Posterior vena cava (tissue), 2 donors: ENCODE data around the gene RGS7. TPM values are rescaled to one million over a fixed set of nuclear protein-coding genes. Genes with fewer than 3 reads are reported as not detected.

Experiments used
- DNase-seq: peaks from one replicate; pipeline ENCODE4 v3.0.0-alpha.2; 2020; ENCODE audit warnings: low spot score
- intact Hi-C, 2 donors: fragments of 100-400 bp; cut with DNase I; formaldehyde crosslinking; loops; one replicate each; pipeline versions ENCODE4 v1.14.1 to v1.14.2; 2022 to 2023
- long read RNA-seq, 2 donors: library from polyadenylated mRNA; unstranded; transcript quantifications; one replicate each; pipeline ENCODE4 v2.0.0, GENCODE V29; 2020 to 2021
- total RNA-seq, 2 donors: library from RNA; stranded (reverse); fragmentation: NEBNext Ultra II Directional; extraction: Animal tissue kit (Norgen Biotek cat#: 25700); gene quantifications; one replicate each; pipeline ENCODE4 v1.2.1, GENCODE V29; 2021
- donor health status: DM: yes; HTN: yes; CAD: no.
- donor health status: DM: yes; HTN: yes; CAD: no.

Gene RGS7
- total RNA-seq = not detected
- long read RNA-seq, donor 1 = 0 reads
- long read RNA-seq, donor 2 = 0 reads

DNA sequence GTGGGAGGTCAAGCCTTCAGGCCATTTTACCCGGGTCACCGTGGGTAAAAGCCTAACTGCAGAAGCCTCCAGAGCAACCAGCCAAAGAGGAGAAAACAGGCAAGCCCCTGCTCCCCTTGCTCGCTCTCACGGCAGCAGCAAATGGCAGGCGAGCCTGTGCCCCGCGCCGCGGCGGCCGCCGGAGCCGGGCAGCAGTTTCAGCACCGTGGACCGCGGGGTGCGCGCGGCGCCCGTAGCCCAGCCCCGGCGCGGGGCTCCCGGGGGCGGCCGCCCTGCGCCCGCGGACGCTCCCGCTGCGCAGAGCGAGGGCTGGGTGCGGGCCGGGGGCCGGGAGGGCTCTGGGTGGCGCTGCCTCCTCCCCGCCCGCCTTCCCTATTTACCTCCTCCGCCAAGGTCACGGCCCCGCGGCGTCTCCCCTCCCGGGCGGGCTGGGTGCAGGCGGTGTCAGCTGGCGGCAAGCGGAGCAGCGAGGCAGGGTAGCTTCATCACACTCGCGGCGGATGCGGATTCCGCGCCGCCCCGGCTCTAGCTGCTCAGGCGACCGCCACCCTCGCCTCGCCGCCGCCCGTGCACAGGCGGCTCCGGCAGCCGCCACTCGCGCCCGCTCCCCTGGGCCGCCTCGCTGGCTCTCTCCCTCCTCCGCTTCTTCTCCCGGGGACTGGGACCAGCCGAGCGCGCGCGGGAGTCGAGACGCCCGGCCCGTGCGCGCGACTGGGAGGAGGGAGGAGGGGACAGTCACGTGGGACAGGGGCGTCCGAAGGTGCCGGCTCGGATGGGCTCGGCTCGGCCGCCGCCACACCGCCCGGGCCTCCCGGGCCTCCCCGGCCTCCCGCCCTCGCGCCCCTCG, at the start of gene RGS7:
TSS of gene RGS7 (minus strand) at position 687 of the 847 bp plus-strand sequence.
- DNase-seq = no peak
- intact Hi-C loops = no loop called here

DNA sequence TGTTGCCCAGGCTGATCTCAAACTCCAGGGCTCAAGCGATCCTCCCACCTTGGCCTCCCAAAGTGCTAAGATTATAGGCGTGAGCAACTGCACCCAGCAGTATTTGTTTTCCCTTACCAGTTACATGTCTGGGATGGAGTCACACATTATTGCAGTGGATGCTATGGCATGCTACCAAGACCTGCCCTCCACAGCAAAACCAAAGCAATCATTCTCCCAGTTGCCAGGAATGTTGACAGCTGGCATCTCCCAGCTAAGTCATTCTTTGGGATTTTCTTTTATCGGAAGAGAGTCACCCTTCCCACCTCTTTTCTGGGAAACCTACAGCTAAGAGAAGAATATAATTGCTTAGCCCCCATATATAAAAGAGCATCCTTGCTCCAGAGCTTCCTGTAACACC, 49.4 kb upstream of the RGS7 start:
- intact Hi-C loops = no loop called here
- no peak for DNase-seq

DNA sequence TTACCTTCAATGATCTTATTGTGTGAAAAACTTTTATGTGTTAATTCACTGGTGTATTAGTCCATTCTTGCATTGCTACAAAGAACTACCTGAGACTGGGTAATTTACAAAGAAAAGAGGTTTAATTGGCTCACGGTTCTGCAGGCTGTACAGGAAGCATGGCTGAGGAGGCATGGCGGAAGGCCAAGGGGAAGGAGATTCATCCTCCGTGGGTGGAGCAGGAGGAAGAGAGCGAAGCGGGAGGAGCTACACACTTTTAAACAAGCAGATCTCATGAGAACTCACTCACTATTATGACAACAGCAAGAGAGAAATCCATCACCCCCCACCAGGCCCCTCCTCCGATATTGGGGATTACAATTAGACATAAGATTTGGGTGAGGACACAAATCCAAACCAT, 44.2 kb upstream of the RGS7 start:
- intact Hi-C loops = no loop called here
- no peak for DNase-seq

DNA sequence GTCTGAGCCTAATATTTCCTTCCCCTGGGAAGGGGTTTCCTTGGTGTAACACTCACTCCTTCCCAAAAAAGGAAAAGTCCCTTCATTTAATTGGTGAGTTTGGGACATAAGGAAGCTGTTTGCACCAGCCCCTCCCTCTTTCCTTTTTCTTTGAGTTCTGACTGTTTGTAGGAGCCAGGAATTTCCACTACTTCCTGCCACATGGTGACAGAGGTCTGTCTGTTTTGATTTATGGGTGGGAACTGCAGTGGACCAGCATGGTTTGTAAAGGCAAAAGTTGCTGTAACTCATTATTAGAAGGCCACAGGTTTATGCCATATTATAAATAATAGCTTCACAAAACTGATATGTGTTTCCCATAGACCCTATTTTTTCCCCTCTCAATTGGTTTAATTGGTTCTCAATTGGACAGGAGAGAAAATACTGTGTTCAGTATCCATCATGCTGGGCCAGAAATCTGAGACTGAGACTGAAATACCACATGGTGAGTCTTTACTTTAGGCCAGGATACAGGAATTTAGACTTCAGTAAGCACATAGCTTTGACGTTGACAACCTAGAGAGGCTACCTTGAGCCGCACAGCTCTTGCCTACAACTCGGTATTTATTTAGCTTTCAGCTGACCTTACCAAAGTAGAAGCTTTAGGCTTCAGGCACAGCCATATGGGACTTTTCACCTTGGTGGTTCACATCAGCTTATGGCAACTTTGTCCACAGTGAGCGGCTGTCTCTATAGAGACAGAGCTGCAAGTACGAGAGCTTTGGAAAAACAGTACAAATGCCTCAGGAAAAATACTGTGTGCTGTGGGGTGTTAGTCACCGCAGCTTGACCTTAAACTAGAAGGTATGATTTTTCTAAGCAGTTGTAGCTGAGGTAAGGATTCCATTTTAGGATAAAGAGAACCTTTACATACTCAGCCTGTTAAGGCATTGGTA, 40.0 kb upstream of the RGS7 start:
- intact Hi-C loops = no loop called here
- DNase-seq = no peak

DNA sequence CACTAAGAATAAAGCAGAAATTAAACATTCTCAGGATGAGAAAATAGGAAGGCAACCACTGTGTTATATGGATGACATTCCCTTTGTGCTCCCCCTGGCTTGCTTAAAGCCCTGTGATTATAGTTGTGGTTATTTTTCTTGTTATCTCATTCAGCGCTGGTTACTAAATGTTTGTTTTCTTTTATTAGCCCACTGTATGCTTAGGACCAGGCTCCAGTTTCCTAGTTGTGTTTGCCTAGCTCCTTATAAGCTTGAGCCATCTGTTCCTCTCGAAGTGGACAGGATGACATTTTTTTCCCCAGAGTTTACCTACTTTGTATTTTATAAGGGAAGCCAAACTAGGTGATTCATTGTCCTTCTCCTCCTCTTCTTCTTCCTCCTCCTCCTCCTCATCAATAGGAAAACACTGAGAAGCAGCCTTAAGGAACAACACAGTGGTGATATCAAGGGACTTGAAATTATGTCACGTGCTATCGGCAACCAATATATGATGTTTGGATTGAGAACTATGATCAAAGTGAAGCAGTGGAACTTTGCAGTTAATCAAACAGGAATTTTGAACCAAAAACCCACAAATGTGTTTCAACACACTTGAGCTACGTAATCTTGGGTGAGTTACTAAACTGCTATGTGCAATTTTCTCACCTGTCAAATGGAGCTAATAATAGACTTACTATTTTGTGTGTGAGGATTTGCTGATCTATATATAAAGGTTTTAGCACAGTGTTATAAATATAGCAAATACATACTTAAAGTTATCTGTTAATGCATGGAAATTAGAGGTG, 35.1 kb upstream of the RGS7 start:
- intact Hi-C loops = no loop called here
- DNase-seq = no peak

DNA sequence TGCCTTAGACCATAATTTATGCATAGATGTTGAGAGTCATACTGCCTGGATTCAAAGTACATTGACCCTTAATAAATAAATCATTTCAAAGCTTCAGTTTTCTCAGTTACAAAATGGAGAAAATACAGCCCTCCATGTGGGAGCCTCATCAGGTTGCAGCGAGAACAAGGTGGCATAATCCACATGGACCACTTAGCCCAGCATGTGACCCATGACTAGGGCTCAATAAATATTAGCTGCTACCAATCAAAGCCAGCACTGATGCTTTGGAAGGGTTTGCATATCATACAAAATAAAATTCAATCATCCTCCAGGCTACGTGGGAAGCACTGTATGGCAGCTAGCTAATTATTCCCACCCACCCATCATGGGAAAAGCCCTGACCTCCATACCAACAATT, 33.5 kb upstream of the RGS7 start:
- intact Hi-C loops = no loop called here
- no peak for DNase-seq

DNA sequence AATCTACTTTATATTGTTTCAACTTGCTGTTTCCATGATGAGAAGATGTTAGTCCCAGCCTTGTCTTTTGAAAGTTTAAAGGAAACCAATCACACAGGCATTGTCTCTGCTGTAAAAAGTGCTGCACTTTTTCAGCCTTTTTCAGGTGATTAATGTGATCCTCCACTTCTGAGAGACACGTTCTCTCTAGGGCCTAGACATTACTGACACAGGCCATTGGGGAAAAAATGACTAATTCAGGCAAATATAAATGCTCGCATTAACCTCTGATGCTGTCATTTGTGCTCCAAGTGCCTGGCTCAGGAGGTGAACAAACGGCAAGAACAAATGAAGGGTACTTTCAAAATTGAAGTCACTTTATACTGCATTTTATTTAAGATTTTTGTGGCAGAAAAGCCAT, 32.4 kb upstream of the RGS7 start:
- intact Hi-C loops = no loop called here
- no peak for DNase-seq

DNA sequence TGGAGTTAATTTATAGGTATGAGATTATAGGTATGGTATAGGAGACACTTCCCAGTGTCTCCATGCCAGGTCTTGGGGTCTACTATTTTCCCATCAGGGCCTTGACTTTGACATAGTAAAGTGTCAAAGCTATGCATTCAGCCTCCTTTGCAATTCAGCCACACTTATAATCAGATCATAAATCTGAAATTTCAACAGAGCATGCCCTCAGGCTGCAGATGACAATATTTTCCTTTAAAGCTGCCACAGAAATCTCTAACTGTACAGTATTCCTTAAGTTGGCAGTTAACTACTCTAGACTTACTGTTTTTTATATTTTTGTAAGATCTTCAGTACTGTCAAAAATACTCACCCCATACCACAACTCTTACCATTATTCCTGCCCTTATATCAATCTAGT, 30.2 kb upstream of the RGS7 start:
- intact Hi-C loops = no loop called here
- no peak for DNase-seq

DNA sequence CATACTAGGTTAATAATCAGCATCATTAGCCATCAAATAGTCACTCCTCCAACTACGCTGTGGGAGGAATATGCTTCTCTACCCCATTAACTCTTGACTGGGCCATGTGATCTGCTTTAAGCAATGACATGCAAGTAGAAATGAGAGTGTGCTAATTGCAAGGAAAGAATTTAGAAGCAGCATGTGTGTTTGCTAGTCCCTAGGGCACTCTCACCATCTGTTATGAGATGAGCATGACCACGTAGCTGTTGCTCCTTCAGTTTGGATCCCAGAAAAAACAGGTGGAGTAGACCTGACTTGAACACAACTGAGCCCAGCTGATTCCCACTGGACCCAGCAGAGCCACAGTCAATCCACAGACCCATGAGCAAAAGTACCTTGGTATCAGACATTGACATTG, 19.7 kb upstream of the RGS7 start:
- intact Hi-C loops = no loop called here
- DNase-seq = no peak

DNA sequence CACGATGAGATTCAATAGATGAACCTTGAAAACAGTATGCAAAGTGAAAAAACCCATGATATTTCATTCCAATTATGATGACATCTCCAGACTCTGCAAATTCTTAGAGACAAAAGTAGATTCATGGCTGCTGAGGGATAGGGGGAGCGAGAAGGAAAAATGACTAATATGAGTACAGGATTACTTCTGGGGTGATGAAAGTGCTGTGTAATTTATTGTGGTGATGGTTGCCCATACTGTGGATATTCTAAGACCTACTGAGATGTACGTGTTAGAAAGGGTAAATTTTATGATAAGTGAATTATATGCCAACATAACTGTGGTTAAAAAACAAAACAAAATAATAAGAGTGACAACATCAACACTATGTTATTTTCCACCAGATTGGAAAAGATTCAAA, 18.9 kb upstream of the RGS7 start:
- intact Hi-C loops = no loop called here
- DNase-seq = no peak

DNA sequence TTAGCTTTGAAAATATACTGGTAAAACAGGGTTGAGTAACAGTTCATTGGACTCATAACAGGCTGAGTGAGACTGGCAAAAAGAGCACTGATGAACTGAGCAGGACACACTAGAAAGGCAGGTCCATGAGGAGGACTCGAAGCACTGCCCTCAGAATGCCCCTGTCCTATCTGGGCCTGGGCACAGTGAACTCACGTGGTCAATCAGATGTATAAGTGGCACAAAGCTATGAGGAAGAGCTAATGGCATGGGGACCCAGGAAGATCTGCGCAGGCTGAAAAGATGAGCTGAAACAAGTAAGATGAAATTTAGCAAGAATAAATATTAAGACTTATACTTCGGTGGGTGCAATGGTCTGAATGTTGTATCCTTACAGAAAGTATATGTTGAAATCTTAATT, 9.2 kb upstream of the RGS7 start:
- no peak for DNase-seq
- intact Hi-C loops = no loop called here

DNA sequence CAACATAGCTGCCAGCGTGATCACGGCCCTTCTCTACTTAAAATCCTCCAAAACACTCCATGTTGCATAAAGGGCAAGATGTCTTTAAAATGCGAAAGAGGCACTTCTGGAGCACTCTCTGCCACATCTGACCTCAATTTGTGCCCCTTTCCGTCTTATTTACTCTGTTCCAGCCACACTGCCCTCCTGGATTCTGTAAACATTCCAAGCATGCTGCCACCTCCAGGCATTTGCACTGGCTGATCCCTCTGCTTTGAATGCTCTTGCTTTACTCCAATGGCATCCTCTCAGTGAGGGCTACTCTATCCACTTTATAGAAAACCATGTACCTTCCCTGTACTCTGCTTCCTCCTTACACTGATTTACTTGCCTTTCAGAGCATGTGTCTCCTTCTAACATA, 5.3 kb upstream of the RGS7 start:
- intact Hi-C loops = no loop called here
- DNase-seq = no peak

DNA sequence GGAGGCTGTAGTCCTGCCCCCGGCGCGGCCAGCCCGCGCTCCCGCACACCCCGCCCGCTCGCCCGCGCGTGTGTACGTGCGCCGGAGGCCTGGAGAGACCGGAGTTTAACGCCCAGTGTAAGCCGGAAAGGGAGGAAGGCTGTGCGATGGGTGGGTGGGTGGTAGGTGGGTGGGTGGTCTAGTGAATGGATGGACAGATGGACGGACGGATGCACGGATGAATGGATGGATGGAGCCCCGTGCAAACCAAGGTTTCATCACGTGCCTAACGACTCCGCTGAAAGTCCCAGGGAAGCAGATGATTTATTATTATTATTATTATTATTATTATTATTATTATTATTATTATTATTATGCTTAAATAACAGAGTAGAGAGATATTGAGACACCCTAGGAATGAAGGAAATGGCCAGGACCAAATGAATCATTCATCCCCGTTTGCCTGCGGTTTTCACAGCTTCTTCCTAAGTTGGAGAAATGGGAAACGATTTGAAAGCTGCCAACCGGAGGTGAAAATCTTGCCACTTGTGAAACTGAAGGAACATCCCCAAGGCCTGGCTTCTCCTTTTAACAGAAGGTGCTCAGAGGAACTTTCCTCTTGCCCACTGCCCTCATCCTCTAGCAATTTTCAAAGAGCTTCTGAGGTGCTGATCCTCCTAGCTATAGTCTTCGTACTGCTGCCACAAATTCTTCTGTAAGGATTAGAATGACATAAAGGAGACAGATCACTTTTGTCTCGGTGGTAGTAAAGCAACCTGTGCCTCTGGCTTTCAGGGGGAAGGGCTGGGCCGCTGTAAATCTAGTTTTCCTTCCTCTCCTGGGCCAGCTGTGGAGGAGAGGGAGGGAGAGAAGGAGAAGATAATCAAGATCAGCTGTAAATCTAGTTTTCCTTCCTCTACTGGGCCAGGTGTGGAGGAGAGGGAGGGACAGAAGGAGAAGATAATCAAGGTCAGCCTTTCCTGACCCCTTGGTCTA, 648 bp upstream of the RGS7 start:
- intact Hi-C loops = no loop called here
- no peak for DNase-seq

DNA sequence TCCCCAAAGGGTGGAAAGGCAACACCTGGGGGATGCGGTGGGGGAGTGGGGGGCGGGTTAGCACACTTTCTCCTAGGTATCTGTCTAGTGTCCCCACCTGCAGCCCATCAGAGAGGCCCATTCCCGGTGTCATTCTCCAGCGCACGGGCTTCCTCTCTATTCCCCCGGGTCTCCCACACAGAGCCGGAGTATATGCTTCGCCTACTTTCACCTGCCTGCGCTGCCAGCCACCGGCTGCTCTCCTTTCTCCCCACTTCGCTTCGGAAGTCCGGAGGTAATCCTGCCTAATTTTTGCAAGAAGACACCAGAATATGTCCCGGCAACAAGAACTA, 852 bp downstream of the RGS7 start:
- intact Hi-C loops = no loop called here
- DNase-seq = no peak

DNA sequence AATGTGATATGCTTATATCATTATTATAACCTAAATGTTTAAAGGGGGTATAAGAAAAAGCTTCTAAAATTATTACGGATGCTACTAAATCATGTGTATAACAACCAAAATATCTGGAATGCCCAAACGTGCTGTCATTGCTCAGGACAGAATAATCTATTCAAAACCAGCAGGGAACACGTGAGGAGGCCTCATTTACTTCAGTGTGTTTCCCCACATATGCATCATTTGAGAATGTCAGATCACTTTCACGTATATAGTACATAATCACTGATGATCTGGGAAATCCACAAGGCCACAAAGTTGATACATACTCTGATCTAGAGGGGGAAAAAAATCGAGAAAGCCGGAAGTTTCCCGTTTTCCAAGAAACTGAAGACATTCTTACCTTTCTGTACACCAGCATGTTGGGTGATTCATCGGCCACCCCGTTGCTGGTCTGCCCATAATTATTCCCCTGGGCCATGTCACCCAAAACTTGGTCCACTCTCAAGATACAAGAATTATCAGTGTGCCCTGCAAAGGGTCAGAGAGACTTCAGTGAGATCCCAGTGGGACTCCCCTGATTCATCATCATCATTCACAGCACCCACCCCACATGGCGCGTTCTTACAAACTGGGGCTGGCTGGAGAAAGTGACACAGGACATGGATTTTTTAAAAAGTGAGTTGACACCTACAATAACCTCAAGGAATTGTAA, 1.5 kb downstream of the RGS7 start:
- intact Hi-C loops = no loop called here
- DNase-seq = no peak

DNA sequence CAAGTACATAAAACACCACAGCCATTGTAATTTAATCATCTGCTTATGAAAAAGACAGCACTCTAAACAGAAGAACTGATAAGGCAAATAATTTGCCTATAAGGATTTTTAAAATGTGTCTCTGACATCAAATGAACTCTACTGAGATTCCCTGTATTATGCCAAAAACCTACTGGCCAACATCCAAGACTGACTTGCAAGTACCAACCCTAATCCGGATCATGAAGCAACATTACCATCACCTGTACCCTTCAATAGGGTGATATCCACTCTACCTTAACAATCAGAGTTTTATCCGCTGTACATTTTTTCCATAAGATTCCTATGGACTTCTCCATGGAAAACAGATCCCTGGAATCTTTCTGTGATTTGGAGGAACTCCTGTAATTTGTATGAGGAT, 4.6 kb downstream of the RGS7 start:
- intact Hi-C loops = no loop called here
- DNase-seq = no peak

DNA sequence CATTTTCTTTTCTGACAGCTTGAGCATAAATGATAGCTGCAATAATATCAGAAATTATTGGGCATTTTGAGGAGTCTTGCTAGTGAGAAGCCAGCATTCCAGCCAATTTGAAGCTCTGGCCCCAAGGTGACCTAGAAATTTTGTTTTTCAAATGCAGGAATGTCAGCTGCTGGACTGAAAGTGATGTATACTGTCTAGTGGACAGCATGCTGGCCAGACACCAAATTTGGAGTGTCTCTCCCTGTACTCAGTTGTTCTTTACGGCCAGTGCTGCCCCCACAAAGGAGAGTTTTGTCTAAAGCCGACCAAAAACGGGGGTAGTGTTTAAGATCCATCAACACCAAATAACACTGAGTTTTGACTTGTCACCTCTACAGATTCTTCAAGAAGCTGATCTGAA, 5.2 kb downstream of the RGS7 start:
- intact Hi-C loops = no loop called here
- no peak for DNase-seq

DNA sequence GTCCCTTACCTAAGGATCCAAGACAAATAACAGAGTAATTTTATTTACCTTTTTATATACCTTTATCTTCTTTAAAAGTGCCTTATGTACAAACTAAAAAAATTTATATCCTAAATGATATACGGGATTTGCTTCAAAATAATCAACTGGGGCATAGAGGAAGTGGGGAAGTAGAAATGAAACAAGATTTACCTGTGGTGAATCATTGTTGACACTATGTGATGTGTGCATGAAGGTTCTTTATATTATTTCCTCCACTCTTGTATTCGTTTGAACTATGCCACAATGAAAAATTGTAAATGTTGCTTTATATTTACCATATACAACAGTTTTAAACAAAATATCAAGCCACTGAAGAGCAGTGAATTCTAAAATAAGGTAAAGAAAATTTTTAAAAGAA, 13.0 kb downstream of the RGS7 start:
- intact Hi-C loops = no loop called here

More for the DNA sequence above, 13.0 kb downstream of the RGS7 start:
- DNase-seq = no peak
